ENCODE results near the gene MAPK1. TPM values are rescaled to one million over a fixed set of nuclear protein-coding genes. Genes with fewer than 3 reads are reported as not detected.

The MAPK1 gene
- total and polyA plus RNA-seq, 9 of the 15 experiments (the other 6 are each of a cell fraction or from before 2014, with no cell fraction given) = 46.3 to 575 (median 283) TPM

DNA sequence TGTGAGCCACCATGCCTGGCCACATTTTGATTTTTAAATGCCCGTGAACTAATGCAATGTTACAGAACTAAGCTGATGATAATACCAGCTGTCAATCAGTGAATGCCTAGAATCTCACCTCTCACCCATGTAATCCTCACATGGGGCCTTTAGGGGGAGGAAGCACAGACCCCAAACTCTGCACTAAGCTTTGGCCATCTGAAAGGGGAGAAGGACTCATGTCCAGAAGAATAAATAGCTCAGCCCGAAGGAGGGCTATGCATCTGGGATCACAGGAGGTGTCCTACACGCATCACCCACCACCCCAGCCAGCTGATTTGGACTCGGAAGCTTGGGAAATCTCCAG, 95.8 kb downstream of the MAPK1 start (continued):
- no peak for TF ChIP-seq RREB1 (CRISPR knock-in tag; IDR thresholded peaks at IDR 0.05)
- TF ChIP-seq TEAD4 (IDR thresholded peaks at IDR 0.05; ENCODE audit: low read length) = no peak
- peak; percentile 63; the same call in 1 of the 2 replicates for TF ChIP-seq TEAD4 (CRISPR knock-in tag; IDR thresholded peaks at IDR 0.05; ENCODE audit: borderline replicate concordance)

DNA sequence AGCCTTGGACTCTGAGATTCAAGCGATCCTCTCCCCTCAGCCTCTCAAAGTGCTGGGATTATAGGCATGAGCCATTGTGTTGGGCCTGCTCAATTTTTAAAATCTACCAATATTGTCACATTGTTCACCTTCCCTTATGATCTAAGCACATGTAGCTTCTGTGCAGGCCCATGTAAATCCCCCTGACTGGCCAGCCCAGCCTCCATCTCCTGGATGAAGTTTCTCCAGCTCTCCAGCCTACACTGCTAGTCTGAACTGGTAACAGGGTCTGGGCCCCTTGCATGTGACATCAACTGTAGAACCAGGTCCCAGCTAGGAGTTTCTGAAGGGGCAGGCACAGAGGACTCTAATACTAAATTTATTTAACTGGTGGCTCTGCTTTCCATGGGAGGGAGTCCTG, 99.0 kb downstream of the MAPK1 start:
- BruUV-seq (replicated peaks) = no TSS peak
- H3K79me2 ChIP-seq (ENCODE audit: control insufficient read depth, insufficient read depth, low read length) = no peaks in the 10 kb centered on the region
- peaks cover 6% of the 10 kb centered on the region for H4K20me1 ChIP-seq (replicated peaks; ENCODE audit: control insufficient read depth, insufficient read depth, low read length)
- ATAC-seq (no peak), FAIRE-seq (no peak), DNase-seq (ENCODE audit: extremely low read depth in 1 of 4, low spot score in 3 of 4) (no peak)
- ChIA-PET CTCF (ENCODE audit: low intra/inter-chr PET ratio) (no interaction called here), POLR2A (interaction anchor here (1.0 to 9.3 kb wide), 10 partner anchors 8 to 170 kb away, joined by 3 to 258 read pairs (median 4); no protein-coding TSS in a partner anchor)
- H2AFZ ChIP-seq (ENCODE audit: low read depth, low read length) = no peak overlapping the region
- H3K4me2 ChIP-seq (ENCODE audit: insufficient read depth, low read length) = no peak overlapping the region
- H3K27me3 ChIP-seq (ENCODE audit: control insufficient read depth in 2 of 2, insufficient read depth in 2 of 2, low read length in 2 of 2) = no peaks in the 10 kb centered on the region
- H3K9me1 ChIP-seq (ENCODE audit: control insufficient read depth, insufficient read depth, low read length) = peaks cover 6% of the 10 kb centered on the region
- 86% methylated on average over 1 of the region's 1 CpG for WGBS (ENCODE audit: insufficient coverage, low coverage, missing lambda C conversion rate)
- no peak overlapping the region for H3K4me3 ChIP-seq
- in situ Hi-C loops (cut with MboI) = no loop called here
- intact Hi-C loops (cut with micrococcal nuclease) = no loop called here
- peaks cover 95% of the 10 kb centered on the region for H3K36me3 ChIP-seq (ENCODE audit: control insufficient read depth, insufficient read depth, low read length)
- H3K9ac ChIP-seq (ENCODE audit: insufficient read depth in 1 of 2, low read depth in 2 of 2, low read length in 2 of 2) = no peak overlapping the region
- H3K27ac ChIP-seq (ENCODE audit: extremely low read depth, low read depth, low read length) = no peak overlapping the region
- no peaks in the 10 kb centered on the region for H3K9me3 ChIP-seq (replicated peaks; ENCODE audit: control insufficient read depth, insufficient read depth, low read depth, low read length)
- peaks cover 0 to 5% of the 10 kb centered on the region in 2 experiments; a peak in 1 of 5 replicates for H3K4me1 ChIP-seq (replicated peaks in 1 of 2; ENCODE audit: control insufficient read depth in 2 of 2, insufficient read depth in 2 of 2, low read length in 2 of 2)
- peak; percentile 8; the same call in 1 of the 2 replicates for TF ChIP-seq ZNF143 (CRISPR knock-in tag; IDR thresholded peaks at IDR 0.05)
- no peak for TF ChIP-seq CBFB (CRISPR knock-in tag; IDR thresholded peaks at IDR 0.05)
- TF ChIP-seq SMAD3 (CRISPR knock-in tag; conservative IDR thresholded peaks at IDR 0.05) = no peak
- TF ChIP-seq, protein P1, sequence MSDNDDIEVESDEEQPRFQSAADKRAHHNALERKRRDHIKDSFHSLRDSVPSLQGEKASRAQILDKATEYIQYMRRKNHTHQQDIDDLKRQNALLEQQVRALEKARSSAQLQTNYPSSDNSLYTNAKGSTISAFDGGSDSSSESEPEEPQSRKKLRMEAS (CRISPR knock-in tag; IDR thresholded peaks at IDR 0.05) = peak; percentile 48; the same call in 1 of the 2 replicates
- TF ChIP-seq, protein P2, sequence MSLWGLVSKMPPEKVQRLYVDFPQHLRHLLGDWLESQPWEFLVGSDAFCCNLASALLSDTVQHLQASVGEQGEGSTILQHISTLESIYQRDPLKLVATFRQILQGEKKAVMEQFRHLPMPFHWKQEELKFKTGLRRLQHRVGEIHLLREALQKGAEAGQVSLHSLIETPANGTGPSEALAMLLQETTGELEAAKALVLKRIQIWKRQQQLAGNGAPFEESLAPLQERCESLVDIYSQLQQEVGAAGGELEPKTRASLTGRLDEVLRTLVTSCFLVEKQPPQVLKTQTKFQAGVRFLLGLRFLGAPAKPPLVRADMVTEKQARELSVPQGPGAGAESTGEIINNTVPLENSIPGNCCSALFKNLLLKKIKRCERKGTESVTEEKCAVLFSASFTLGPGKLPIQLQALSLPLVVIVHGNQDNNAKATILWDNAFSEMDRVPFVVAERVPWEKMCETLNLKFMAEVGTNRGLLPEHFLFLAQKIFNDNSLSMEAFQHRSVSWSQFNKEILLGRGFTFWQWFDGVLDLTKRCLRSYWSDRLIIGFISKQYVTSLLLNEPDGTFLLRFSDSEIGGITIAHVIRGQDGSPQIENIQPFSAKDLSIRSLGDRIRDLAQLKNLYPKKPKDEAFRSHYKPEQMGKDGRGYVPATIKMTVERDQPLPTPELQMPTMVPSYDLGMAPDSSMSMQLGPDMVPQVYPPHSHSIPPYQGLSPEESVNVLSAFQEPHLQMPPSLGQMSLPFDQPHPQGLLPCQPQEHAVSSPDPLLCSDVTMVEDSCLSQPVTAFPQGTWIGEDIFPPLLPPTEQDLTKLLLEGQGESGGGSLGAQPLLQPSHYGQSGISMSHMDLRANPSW (CRISPR knock-in tag; IDR thresholded peaks at IDR 0.05) = peak; percentile 58; the same call in 1 of the 2 replicates
- TF ChIP-seq E2F1 (CRISPR knock-in tag; IDR thresholded peaks at IDR 0.05) = peak; percentile 64
